Stimulated activated CD4-positive, alpha-beta T cell treated with anti-CD3 and anti-CD28 coated beads, Interleukin-4, amount 100 ng/mL, for 1 hour (primary cell): ENCODE measurements around the gene POU5F1.
"Not testable (repeated sequence)": the region's sequence is repeated elsewhere in the genome, so short reads cannot be mapped to it uniquely, and the experiment has no call there.

ENCODE experiments used
- DNase-seq: peaks from one replicate; pipeline ENCODE4 v3.0.0-alpha.2; 2020

POU5F1 gene

GRCh38 chr6:31190488-31190887 lies 20.0 kb upstream of the POU5F1 start:
- DNase-seq = no peak

- DNase-seq = not testable (repeated sequence)
Observed at GRCh38 chr6:31189223-31189622, 18.7 kb upstream of the POU5F1 start.

- no peak for DNase-seq
Observed at GRCh38 chr6:31187780-31188194, 17.3 kb upstream of the POU5F1 start.

- DNase-seq = no peak
Observed at GRCh38 chr6:31186052-31186734, 15.7 kb upstream of the POU5F1 start.

GRCh38 chr6:31185695-31186051 lies 15.2 kb upstream of the POU5F1 start:
- not testable (repeated sequence) for DNase-seq

- not testable (repeated sequence) for DNase-seq
Observed at GRCh38 chr6:31183859-31184258, 13.4 kb upstream of the POU5F1 start.

GRCh38 chr6:31183287-31183686 lies 12.8 kb upstream of the POU5F1 start:
- DNase-seq = not testable (repeated sequence)

- peak; percentile 47 for DNase-seq
Observed at GRCh38 chr6:31180500-31180899, 10.0 kb upstream of the POU5F1 start.

- DNase-seq = no peak
Observed at GRCh38 chr6:31179896-31180295, 9.4 kb upstream of the POU5F1 start.

GRCh38 chr6:31179042-31179386 lies 8.5 kb upstream of the POU5F1 start:
- DNase-seq = no peak

GRCh38 chr6:31178143-31179041 lies 7.9 kb upstream of the POU5F1 start:
- DNase-seq = no peak

GRCh38 chr6:31175971-31176370 lies 5.5 kb upstream of the POU5F1 start:
- no peak for DNase-seq

GRCh38 chr6:31174378-31174777 lies 3.9 kb upstream of the POU5F1 start:
- DNase-seq = no peak

- DNase-seq = no peak
Observed at GRCh38 chr6:31173406-31173805, 2.9 kb upstream of the POU5F1 start.

- DNase-seq = no peak
Observed at GRCh38 chr6:31172973-31173384, 2.5 kb upstream of the POU5F1 start.

- no peak for DNase-seq
Observed at GRCh38 chr6:31171931-31172905, 1.7 kb upstream of the POU5F1 start.

- DNase-seq = no peak
Observed at GRCh38 chr6:31170987-31171671, 647 bp upstream of the POU5F1 start.

- DNase-seq = not testable (repeated sequence)
Observed at GRCh38 chr6:31169858-31170599, 453 bp downstream of the POU5F1 start.

- no peak for DNase-seq
Observed at GRCh38 chr6:31169123-31169857, 1.2 kb downstream of the POU5F1 start.

- no peak for DNase-seq
Observed at GRCh38 chr6:31168606-31169005, 1.9 kb downstream of the POU5F1 start.

GRCh38 chr6:31165986-31166385 lies 4.5 kb downstream of the POU5F1 start:
- DNase-seq = no peak
